Activated CD4-positive, alpha-beta T cell treated with anti-CD3 and anti-CD28 coated beads, Interleukin-2, amount 50 U/mL, for 4 hours (primary cell): ENCODE results near the gene ASXL1.
"Not testable (repeated sequence)": the region's sequence is repeated elsewhere in the genome, so short reads cannot be mapped to it uniquely, and the experiment has no call there.

Source experiments
- DNase-seq, 2 experiments: peaks; one replicate each; pipeline ENCODE4 v3.0.0-alpha.2; 2020

Gene ASXL1

GRCh38 chr20:32357869-32358631 is at the start of gene ASXL1:
Gene ASXL1 (plus strand): TSS chr20:32358331. CDS start chr20:32358776, 445 bp downstream.
- DNase-seq, result peak; percentile 94 to 95

GRCh38 chr20:32312718-32313424 is 45.3 kb upstream of the ASXL1 start:
- DNase-seq, result no peak

GRCh38 chr20:32314768-32315167 is 43.4 kb upstream of the ASXL1 start:
- DNase-seq, result no peak

- no peak for DNase-seq
Measured at GRCh38 chr20:32315399-32315798, 42.7 kb upstream of the ASXL1 start.

- no peak for DNase-seq
Measured at GRCh38 chr20:32315891-32316290, 42.2 kb upstream of the ASXL1 start.

GRCh38 chr20:32316667-32317066 is 41.5 kb upstream of the ASXL1 start:
- DNase-seq, result no peak

- no peak for DNase-seq
Measured at GRCh38 chr20:32319100-32319499, 39.0 kb upstream of the ASXL1 start.

- DNase-seq, result no peak
Measured at GRCh38 chr20:32320305-32320704, 37.8 kb upstream of the ASXL1 start.

- DNase-seq, result no peak
Measured at GRCh38 chr20:32321390-32321789, 36.7 kb upstream of the ASXL1 start.

GRCh38 chr20:32322260-32322659 is 35.9 kb upstream of the ASXL1 start:
- not testable (repeated sequence) for DNase-seq

GRCh38 chr20:32323761-32324160 is 34.4 kb upstream of the ASXL1 start:
- not testable (repeated sequence) for DNase-seq

- DNase-seq, result no peak
Measured at GRCh38 chr20:32325706-32326503, 32.2 kb upstream of the ASXL1 start.

- DNase-seq, result no peak
Measured at GRCh38 chr20:32326504-32326845, 31.7 kb upstream of the ASXL1 start.

- no peak for DNase-seq
Measured at GRCh38 chr20:32327087-32327681, 30.9 kb upstream of the ASXL1 start.

GRCh38 chr20:32329817-32330554 is 28.1 kb upstream of the ASXL1 start:
- DNase-seq, result no peak

- no peak for DNase-seq
Measured at GRCh38 chr20:32330555-32330897, 27.6 kb upstream of the ASXL1 start.

GRCh38 chr20:32332614-32333013 is 25.5 kb upstream of the ASXL1 start:
- DNase-seq, result no peak

- DNase-seq, result no peak
Measured at GRCh38 chr20:32333181-32333987, 24.7 kb upstream of the ASXL1 start.

GRCh38 chr20:32333988-32334885 is 23.9 kb upstream of the ASXL1 start:
- DNase-seq, result peak; percentile 45 to 48

- no peak for DNase-seq
Measured at GRCh38 chr20:32336918-32337347, 21.2 kb upstream of the ASXL1 start.
